ENCODE results near the gene CMTM7. TPM values are rescaled to one million over a fixed set of nuclear protein-coding genes. Genes with fewer than 3 reads are reported as not detected.

The CMTM7 gene
- total RNA-seq, result 19.8 and 28.1 TPM in 2 replicates

- peak in 1 of 2 donors; percentile 75 for DNase-seq (ENCODE audit: low read depth in 2 of 2)
These were observed at the start of gene CMTM7 for GRCh38 chr3:32391643-32392535. TSS of gene CMTM7 (plus strand) at chr3:32391853. CDS start at chr3:32391907, 54 bp downstream.

GRCh38 chr3:32347343-32348125 lies 44.1 kb upstream of the CMTM7 start:
- no peak for DNase-seq (ENCODE audit: low read depth in 2 of 2)

GRCh38 chr3:32349184-32349583 lies 42.5 kb upstream of the CMTM7 start:
- DNase-seq (ENCODE audit: low read depth in 2 of 2), result no peak

GRCh38 chr3:32352563-32352962 lies 39.1 kb upstream of the CMTM7 start:
- no peak for DNase-seq (ENCODE audit: low read depth in 2 of 2)

GRCh38 chr3:32353351-32353750 lies 38.3 kb upstream of the CMTM7 start:
- DNase-seq (ENCODE audit: low read depth in 2 of 2), result no peak

- DNase-seq (ENCODE audit: low read depth in 2 of 2), result peak in 1 of 2 donors; percentile 85
These were observed 37.3 kb upstream of the CMTM7 start for GRCh38 chr3:32354362-32354778.

- peak in 1 of 2 donors; percentile 56 for DNase-seq (ENCODE audit: low read depth in 2 of 2)
These were observed 35.8 kb upstream of the CMTM7 start for GRCh38 chr3:32355751-32356291.

- no peak for DNase-seq (ENCODE audit: low read depth in 2 of 2)
These were observed 31.7 kb upstream of the CMTM7 start for GRCh38 chr3:32359766-32360492.

GRCh38 chr3:32360493-32360827 lies 31.2 kb upstream of the CMTM7 start:
- no peak for DNase-seq (ENCODE audit: low read depth in 2 of 2)

GRCh38 chr3:32366638-32367397 lies 24.8 kb upstream of the CMTM7 start:
- DNase-seq (ENCODE audit: low read depth in 2 of 2), result peak in 1 of 2 donors; percentile 32

- no peak for DNase-seq (ENCODE audit: low read depth in 2 of 2)
These were observed 24.2 kb upstream of the CMTM7 start for GRCh38 chr3:32367442-32367841.

GRCh38 chr3:32371461-32372212 lies 20.0 kb upstream of the CMTM7 start:
- DNase-seq (ENCODE audit: low read depth in 2 of 2), result no peak

GRCh38 chr3:32372213-32372490 lies 19.5 kb upstream of the CMTM7 start:
- DNase-seq (ENCODE audit: low read depth in 2 of 2), result no peak

- DNase-seq (ENCODE audit: low read depth in 2 of 2), result no peak
These were observed 18.4 kb upstream of the CMTM7 start for GRCh38 chr3:32373276-32373675.

GRCh38 chr3:32373844-32374243 lies 17.8 kb upstream of the CMTM7 start:
- DNase-seq (ENCODE audit: low read depth in 2 of 2), result no peak

GRCh38 chr3:32374788-32375595 lies 16.7 kb upstream of the CMTM7 start:
- DNase-seq (ENCODE audit: low read depth in 2 of 2), result peak; percentile 72 to 80

- DNase-seq (ENCODE audit: low read depth in 2 of 2), result peak in 1 of 2 donors; percentile 16
These were observed 16.1 kb upstream of the CMTM7 start for GRCh38 chr3:32375596-32375930.

- DNase-seq (ENCODE audit: low read depth in 2 of 2), result peak; percentile 89 to 93
These were observed 15.5 kb upstream of the CMTM7 start for GRCh38 chr3:32376115-32376514.

- DNase-seq (ENCODE audit: low read depth in 2 of 2), result peak; percentile 68 to 75
These were observed 11.7 kb upstream of the CMTM7 start for GRCh38 chr3:32379831-32380500.
